Colonic mucosa (tissue), 4 donors: ENCODE measurements around the gene TMC5. TPM values are rescaled to one million over a fixed set of nuclear protein-coding genes. Genes with fewer than 3 reads are reported as not detected.

Experiments
- DNase-seq: peaks from one replicate; pipeline ENCODE4 v3.0.0-alpha.2; 2020
- H3K27ac ChIP-seq: fragments of 200-600 bp; one replicate; pipeline ENCODE4 v1.8.0; 2021
- H3K27me3 ChIP-seq: fragments of 200-600 bp; one replicate; pipeline ENCODE4 v1.8.0; 2021
- H3K36me3 ChIP-seq: fragments of 200-600 bp; one replicate; pipeline ENCODE4 v1.8.0; 2021
- H3K4me1 ChIP-seq: fragments of 200-600 bp; one replicate; pipeline ENCODE4 v1.8.0; 2021; ENCODE audit warnings: mild to moderate bottlenecking
- H3K4me3 ChIP-seq: fragments of 200-600 bp; one replicate; pipeline ENCODE4 v1.8.0; 2021
- H3K9ac ChIP-seq, 2 donors: one replicate each; pipeline ENCODE4 v1.7.0; 2013; ENCODE audit warnings: control low read depth in 2 of 2, low read depth in 2 of 2, low read length in 2 of 2
- H3K9me3 ChIP-seq: fragments of 200-600 bp; one replicate; pipeline ENCODE4 v1.8.0; 2021
- CTCF ChIP-seq: fragments of 200-600 bp; IDR thresholded peaks from one replicate; pipeline ENCODE4 v1.8.0; 2022; ENCODE audit warnings: antibody characterized with exemption, mild to moderate bottlenecking
- intact Hi-C: fragments of 100-400 bp; cut with DNase I; formaldehyde crosslinking; loops from one replicate; pipeline ENCODE4 v1.14.1; 2022
- total RNA-seq, 2 donors: library from RNA; stranded (reverse); fragmentation: NEBNext Ultra II Directional in 1 of 2; extraction: Animal tissue kit (Norgen Biotek cat#: 25700) in 1 of 2; gene quantifications; one replicate each; pipeline ENCODE4 v1.2.1, GENCODE V29; 2021
- donor health status: healthy.
- donor health status: DM: no; HTN: no; CAD: no.
- donor health status: DM: no; HTN: no; CAD: no.

TMC5 gene
- total RNA-seq, 2 donors from 2014 or later: 54.5 to 113 TPM

GRCh38 chr16:19379838-19380237, 37.8 kb upstream of the TMC5 start:
- TF ChIP-seq CTCF: no peak
- intact Hi-C loops: loop anchor here (5.0 to 10.0 kb wide), 3 partner anchors 208 to 395 kb away; partner anchors contain the start of gene TMC7
- no peaks in the 10 kb centered on the region for H3K9me3 ChIP-seq
- no peaks in the 10 kb centered on the region for H3K36me3 ChIP-seq
- no peak for DNase-seq
- no peak overlapping the region for H3K27ac ChIP-seq
- no peak overlapping the region for H3K9ac ChIP-seq
- H3K4me3 ChIP-seq: no peak overlapping the region
- H3K4me1 ChIP-seq: no peaks in the 10 kb centered on the region
- no peaks in the 10 kb centered on the region for H3K27me3 ChIP-seq

GRCh38 chr16:19380328-19380727, 37.4 kb upstream of the TMC5 start:
- no peak overlapping the region for H3K27ac ChIP-seq
- H3K4me1 ChIP-seq: no peaks in the 10 kb centered on the region
- H3K36me3 ChIP-seq: no peaks in the 10 kb centered on the region
- intact Hi-C loops: no loop called here
- no peak overlapping the region for H3K9ac ChIP-seq
- TF ChIP-seq CTCF: no peak
- no peaks in the 10 kb centered on the region for H3K9me3 ChIP-seq
- DNase-seq: no peak
- no peak overlapping the region for H3K4me3 ChIP-seq
- H3K27me3 ChIP-seq: no peaks in the 10 kb centered on the region

GRCh38 chr16:19382084-19382801, 35.4 kb upstream of the TMC5 start:
- no peak overlapping the region for H3K4me3 ChIP-seq
- no peaks in the 10 kb centered on the region for H3K36me3 ChIP-seq
- no peak for TF ChIP-seq CTCF
- intact Hi-C loops: no loop called here
- H3K4me1 ChIP-seq: no peaks in the 10 kb centered on the region
- no peaks in the 10 kb centered on the region for H3K9me3 ChIP-seq
- H3K27me3 ChIP-seq: no peaks in the 10 kb centered on the region
- no peak overlapping the region for H3K27ac ChIP-seq
- DNase-seq: no peak
- no peak overlapping the region for H3K9ac ChIP-seq

GRCh38 chr16:19382887-19383816, 34.5 kb upstream of the TMC5 start:
- Histone ChIP-seq H3K4me1 (no peaks in the 10 kb centered on the region), H3K27ac (no peak overlapping the region), H3K9me3 (no peaks in the 10 kb centered on the region), H3K27me3 (no peaks in the 10 kb centered on the region), H3K4me3 (no peak overlapping the region), H3K9ac (no peak overlapping the region), H3K36me3 (no peaks in the 10 kb centered on the region)
- intact Hi-C loops: no loop called here
- TF ChIP-seq CTCF: no peak
- no peak for DNase-seq

- peak; percentile 67 for DNase-seq
- H3K27ac ChIP-seq: no peak overlapping the region
- no peaks in the 10 kb centered on the region for H3K36me3 ChIP-seq
- no peaks in the 10 kb centered on the region for H3K27me3 ChIP-seq
- H3K9me3 ChIP-seq: no peaks in the 10 kb centered on the region
- intact Hi-C loops: loop anchor here (5.0 kb wide), 1 partner anchor 118 kb away; no protein-coding TSS in a partner anchor
- TF ChIP-seq CTCF: no peak
- H3K9ac ChIP-seq: no peak overlapping the region
- no peak overlapping the region for H3K4me3 ChIP-seq
- no peaks in the 10 kb centered on the region for H3K4me1 ChIP-seq
These were observed 33.0 kb upstream of the TMC5 start for GRCh38 chr16:19384656-19385055.
